ENCODE results near the gene ITFG1. TPM values are rescaled to one million over a fixed set of nuclear protein-coding genes. Genes with fewer than 3 reads are reported as not detected.
"Not testable (repeated sequence)": the region's sequence is repeated elsewhere in the genome, so short reads cannot be mapped to it uniquely, and the experiment has no call there.

Gene ITFG1
- total RNA-seq, 1 experiment from 2014 or later, result 18.0 TPM

- H4K91ac ChIP-seq (ENCODE audit: insufficient read length, low read depth, low read length); H3K4me1 ChIP-seq (ENCODE audit: insufficient read depth, low read length); H2BK15ac ChIP-seq (ENCODE audit: low read depth, low read length); H3K9me3 ChIP-seq (ENCODE audit: control insufficient read depth, low read depth, low read length); H4K5ac ChIP-seq (ENCODE audit: insufficient read length, low read depth, low read length); H3K23ac ChIP-seq (ENCODE audit: insufficient read length, low read depth, low read length); H3K4me3 Mint-ChIP-seq; H2BK12ac ChIP-seq (ENCODE audit: insufficient read length, low read depth, low read length); H2BK20ac ChIP-seq (ENCODE audit: low read depth, low read length, poor library complexity, severe bottlenecking); H2BK120ac ChIP-seq (ENCODE audit: low read depth, low read length, poor library complexity, severe bottlenecking); H2AK5ac ChIP-seq (ENCODE audit: insufficient read length, low read length); H3K79me1 ChIP-seq (ENCODE audit: insufficient read depth, low read depth, low read length, poor library complexity, severe bottlenecking); DNase-seq; H3K79me2 ChIP-seq (ENCODE audit: insufficient read depth, low read length); H4K8ac ChIP-seq (replicated peaks; ENCODE audit: insufficient read length, low read depth, low read length); H2BK5ac ChIP-seq (ENCODE audit: insufficient read length, low read length); H2AFZ ChIP-seq (ENCODE audit: low read length); H3K27ac ChIP-seq (ENCODE audit: insufficient read length, low read depth, low read length); H3K18ac ChIP-seq (ENCODE audit: insufficient read length, low read depth, low read length); H3K4ac ChIP-seq (ENCODE audit: low read depth, low read length); H3K27me3 Mint-ChIP-seq (ENCODE audit: low read depth); H3K4me1 Mint-ChIP-seq; H3K4me2 ChIP-seq (ENCODE audit: insufficient read depth, insufficient read length, low read length); H3K14ac ChIP-seq (ENCODE audit: insufficient read depth, low read length); H3K23me2 ChIP-seq (ENCODE audit: insufficient read length, low read depth, low read length, poor library complexity, severe bottlenecking); H3K27me3 ChIP-seq (ENCODE audit: insufficient read depth, low read length); H3K9ac ChIP-seq (ENCODE audit: extremely low read depth, insufficient read length, low read length); H3K27ac Mint-ChIP-seq; H3K56ac ChIP-seq (ENCODE audit: insufficient read length, low read depth, low read length); H3T11ph ChIP-seq (ENCODE audit: low read length); H4K20me1 ChIP-seq (ENCODE audit: control insufficient read depth, insufficient read depth, insufficient read length): not testable (repeated sequence)
- no CpG with 5 or more reads among the region's 23 CpGs for WGBS (ENCODE audit: extremely low coverage, insufficient read length, low lambda C conversion rate)
- H3K36me3 Mint-ChIP-seq (ENCODE audit: insufficient read depth in 1 of 3, low read depth in 3 of 3), result peaks cover 32 to 60% (median 42%) of the 10 kb centered on the region in 3 experiments
- H3K9me3 Mint-ChIP-seq, result peaks cover 42 to 44% of the 10 kb centered on the region in 2 experiments
Measured at GRCh38 chr16:47347021-47347696, 113.7 kb downstream of the ITFG1 start.
